HG03439 (cell line): Measurements from ENCODE around the gene LEF1.
A peak's percentile ranks its signal among the peaks of the same experiment; 100 is the strongest.
"Not testable (repeated sequence)": the region's sequence is repeated elsewhere in the genome, so short reads cannot be mapped to it uniquely, and the experiment has no call there.

ENCODE experiments used
- ATAC-seq: cut with Tn5 transposase; IDR thresholded peaks from one replicate; pipeline ENCODE4 v1.9.1; 2021; ENCODE audit warnings: mild to moderate bottlenecking, moderate library complexity; ENCODE audit not compliant: unreplicated experiment

Gene LEF1

GRCh38 chr4:108037884-108038283 lies 130.8 kb downstream of the LEF1 start:
- no peak for ATAC-seq

GRCh38 chr4:108036213-108036612 lies 132.5 kb downstream of the LEF1 start:
- ATAC-seq: peak; percentile 78

- no peak for ATAC-seq
Measured at GRCh38 chr4:108035691-108036090, 133.0 kb downstream of the LEF1 start.

GRCh38 chr4:108034565-108034964 lies 134.2 kb downstream of the LEF1 start:
- no peak for ATAC-seq

GRCh38 chr4:108033348-108033747 lies 135.4 kb downstream of the LEF1 start:
- no peak for ATAC-seq

GRCh38 chr4:108031427-108032083 lies 137.2 kb downstream of the LEF1 start:
- no peak for ATAC-seq

- ATAC-seq: peak; percentile 94
Measured at GRCh38 chr4:108030332-108030731, 138.4 kb downstream of the LEF1 start.

- ATAC-seq: no peak
Measured at GRCh38 chr4:108029731-108030130, 139.0 kb downstream of the LEF1 start.

- no peak for ATAC-seq
Measured at GRCh38 chr4:108029016-108029720, 139.6 kb downstream of the LEF1 start.

GRCh38 chr4:108024878-108025165 lies 143.9 kb downstream of the LEF1 start:
- ATAC-seq: no peak

- ATAC-seq: no peak
Measured at GRCh38 chr4:108024085-108024877, 144.5 kb downstream of the LEF1 start.

GRCh38 chr4:108018884-108019187 lies 149.9 kb downstream of the LEF1 start:
- no peak for ATAC-seq

GRCh38 chr4:108018040-108018883 lies 150.5 kb downstream of the LEF1 start:
- peak; percentile 72 for ATAC-seq

- no peak for ATAC-seq
Measured at GRCh38 chr4:108013955-108014354, 154.8 kb downstream of the LEF1 start.

GRCh38 chr4:108013327-108013726 lies 155.4 kb downstream of the LEF1 start:
- ATAC-seq: no peak

GRCh38 chr4:108012382-108012781 lies 156.3 kb downstream of the LEF1 start:
- not testable (repeated sequence) for ATAC-seq

- no peak for ATAC-seq
Measured at GRCh38 chr4:108010167-108010566, 158.6 kb downstream of the LEF1 start.

GRCh38 chr4:108008721-108009120 lies 160.0 kb downstream of the LEF1 start:
- no peak for ATAC-seq

GRCh38 chr4:108007984-108008383 lies 160.7 kb downstream of the LEF1 start:
- ATAC-seq: no peak

- no peak for ATAC-seq
Measured at GRCh38 chr4:108006361-108006760, 162.4 kb downstream of the LEF1 start.

GRCh38 chr4:108005807-108006206 lies 162.9 kb downstream of the LEF1 start:
- no peak for ATAC-seq
